ENCODE data around the gene FAM9C. TPM values are rescaled to one million over a fixed set of nuclear protein-coding genes. Genes with fewer than 3 reads are reported as not detected.
"Not testable (repeated sequence)": the region's sequence is repeated elsewhere in the genome, so short reads cannot be mapped to it uniquely, and the experiment has no call there.

Gene FAM9C
- total and polyA plus RNA-seq, 2 donors from 2014 or later: not detected

GRCh38 chrX:13064599-13065143 is 20.3 kb upstream of the FAM9C start:
- no peak overlapping the region for H3K27ac ChIP-seq (ENCODE audit: low read depth in 2 of 2, low read length in 2 of 2)
- no peak overlapping the region for H3K9ac ChIP-seq (ENCODE audit: low read length in 3 of 3)
- no peak for TF ChIP-seq CTCF (IDR thresholded peaks at IDR 0.05; ENCODE audit: borderline replicate concordance, extremely low read depth, insufficient read depth)
- no peaks in the 10 kb centered on the region for H3K9me3 ChIP-seq (ENCODE audit: control insufficient read depth in 2 of 3, insufficient read depth in 1 of 3, low read length in 3 of 3)
- H3K4me3 ChIP-seq (ENCODE audit: low read length in 3 of 3): no peak overlapping the region
- H3K27me3 ChIP-seq (ENCODE audit: control insufficient read depth, insufficient read depth, low read length): no peaks in the 10 kb centered on the region
- H3K36me3 ChIP-seq (ENCODE audit: control insufficient read depth in 2 of 3, insufficient read depth in 3 of 3, low read length in 3 of 3): no peaks in the 10 kb centered on the region
- intact Hi-C loops (cut with DNase I): no loop called here
- DNase-seq: no peak
- no peak for FAIRE-seq
- no peaks in the 10 kb centered on the region for H3K4me1 ChIP-seq (ENCODE audit: control insufficient read depth in 2 of 3, insufficient read depth in 2 of 3, low read depth in 1 of 3, low read length in 3 of 3)

DNA sequence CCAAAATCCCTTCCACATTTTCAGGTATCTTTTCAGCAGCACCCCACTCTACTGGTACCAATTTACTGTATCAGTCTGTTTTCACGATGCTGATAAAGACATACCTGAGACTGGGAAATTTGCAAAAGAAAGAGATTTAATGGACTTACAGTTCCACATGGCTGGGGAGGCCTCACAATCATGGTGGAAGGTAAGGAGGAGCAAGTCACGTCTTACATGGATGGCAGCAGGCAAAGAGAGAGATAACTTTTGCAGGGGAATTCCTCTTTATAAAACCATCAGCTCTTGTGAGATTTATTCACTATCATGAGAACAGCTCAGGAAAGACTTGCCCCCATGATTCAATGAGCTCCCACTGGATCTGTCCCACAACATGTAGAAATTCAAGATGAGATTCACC is 18.7 kb upstream of the FAM9C start:
- FAIRE-seq; H3K4me1 ChIP-seq (ENCODE audit: control insufficient read depth in 2 of 3, insufficient read depth in 2 of 3, low read depth in 1 of 3, low read length in 3 of 3); H3K9ac ChIP-seq (ENCODE audit: low read length in 3 of 3); DNase-seq; H3K27me3 ChIP-seq (ENCODE audit: control insufficient read depth, insufficient read depth, low read length); H3K9me3 ChIP-seq (ENCODE audit: control insufficient read depth in 2 of 3, insufficient read depth in 1 of 3, low read length in 3 of 3); intact Hi-C loops (cut with DNase I); H3K27ac ChIP-seq (ENCODE audit: low read depth in 2 of 2, low read length in 2 of 2); H3K36me3 ChIP-seq (ENCODE audit: control insufficient read depth in 2 of 3, insufficient read depth in 3 of 3, low read length in 3 of 3); H3K4me3 ChIP-seq (ENCODE audit: low read length in 3 of 3): not testable (repeated sequence)

DNA sequence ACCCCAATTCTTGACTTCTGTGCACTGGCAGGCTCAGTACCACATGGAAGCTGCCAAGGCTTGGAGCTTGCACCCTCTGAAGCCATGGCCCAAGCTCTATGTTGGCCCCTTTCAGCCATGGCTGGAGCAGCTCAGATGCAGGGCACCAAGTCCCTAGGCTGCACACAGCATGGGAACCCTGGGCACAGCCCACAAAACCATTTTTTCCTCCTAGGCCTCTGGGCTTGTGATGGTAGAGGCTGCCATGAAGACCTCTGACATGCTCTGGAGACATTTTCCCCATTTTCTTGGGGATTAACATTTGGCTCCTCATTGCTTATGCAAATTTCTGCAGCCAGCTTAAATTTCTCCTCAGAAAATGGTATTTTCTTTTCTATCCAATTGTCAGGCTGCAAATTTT is 17.9 kb upstream of the FAM9C start:
- intact Hi-C loops (cut with DNase I); DNase-seq; H3K4me1 ChIP-seq (ENCODE audit: control insufficient read depth in 2 of 3, insufficient read depth in 2 of 3, low read depth in 1 of 3, low read length in 3 of 3); H3K9ac ChIP-seq (ENCODE audit: low read length in 3 of 3); FAIRE-seq; H3K4me3 ChIP-seq (ENCODE audit: low read length in 3 of 3); H3K9me3 ChIP-seq (ENCODE audit: control insufficient read depth in 2 of 3, insufficient read depth in 1 of 3, low read length in 3 of 3); H3K36me3 ChIP-seq (ENCODE audit: control insufficient read depth in 2 of 3, insufficient read depth in 3 of 3, low read length in 3 of 3); H3K27me3 ChIP-seq (ENCODE audit: control insufficient read depth, insufficient read depth, low read length); H3K27ac ChIP-seq (ENCODE audit: low read depth in 2 of 2, low read length in 2 of 2): not testable (repeated sequence)

GRCh38 chrX:13061215-13061708 is 16.8 kb upstream of the FAM9C start:
- H3K9ac ChIP-seq (ENCODE audit: low read length in 3 of 3); FAIRE-seq; H3K27me3 ChIP-seq (ENCODE audit: control insufficient read depth, insufficient read depth, low read length); H3K27ac ChIP-seq (ENCODE audit: low read depth in 2 of 2, low read length in 2 of 2); intact Hi-C loops (cut with DNase I); H3K4me3 ChIP-seq (ENCODE audit: low read length in 3 of 3); H3K9me3 ChIP-seq (ENCODE audit: control insufficient read depth in 2 of 3, insufficient read depth in 1 of 3, low read length in 3 of 3); H3K4me1 ChIP-seq (ENCODE audit: control insufficient read depth in 2 of 3, insufficient read depth in 2 of 3, low read depth in 1 of 3, low read length in 3 of 3); DNase-seq; H3K36me3 ChIP-seq (ENCODE audit: control insufficient read depth in 2 of 3, insufficient read depth in 3 of 3, low read length in 3 of 3): not testable (repeated sequence)

DNA sequence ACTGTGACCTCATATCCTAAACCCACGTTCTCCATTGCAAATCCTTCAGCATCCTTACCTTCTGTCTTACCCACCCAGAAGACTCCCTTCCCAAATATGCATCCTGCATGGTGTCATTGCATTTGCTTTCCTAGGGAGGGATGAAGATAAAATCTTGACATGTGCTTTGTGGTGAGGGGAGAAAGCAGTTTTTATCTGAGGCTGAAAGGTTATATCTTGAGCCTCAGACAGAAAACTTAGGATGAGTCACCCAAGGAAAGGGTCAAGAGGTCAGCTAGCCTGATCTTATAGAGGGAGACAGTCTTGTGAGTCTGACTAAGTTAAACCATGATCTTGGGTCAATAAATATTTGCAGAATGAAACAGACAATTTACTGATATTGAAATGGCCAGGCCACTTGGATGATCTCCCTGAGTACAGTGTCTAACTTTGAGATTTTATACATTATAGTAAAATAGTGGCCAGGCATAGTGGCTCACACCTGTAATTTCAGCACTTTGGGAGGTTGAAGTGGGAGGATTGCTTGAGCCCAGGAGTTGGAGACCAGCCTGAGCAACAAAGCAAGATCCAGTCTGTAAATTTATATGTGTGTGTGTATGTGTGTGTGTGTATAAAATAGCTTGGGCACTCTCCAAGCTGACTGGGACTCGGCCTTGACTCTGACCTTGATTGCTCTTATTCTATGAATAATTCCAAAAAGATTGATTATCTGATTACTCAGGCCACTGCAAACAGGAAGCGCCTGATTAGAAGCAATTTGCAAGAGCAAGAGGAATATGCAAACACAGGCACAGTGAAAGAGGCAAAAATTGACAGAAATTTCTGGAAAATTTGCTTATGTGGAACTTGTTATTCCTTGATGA is 15.4 kb upstream of the FAM9C start:
- Histone ChIP-seq H3K9me3 (ENCODE audit: control insufficient read depth in 2 of 3, insufficient read depth in 1 of 3, low read length in 3 of 3) (no peaks in the 10 kb centered on the region), H3K36me3 (ENCODE audit: control insufficient read depth in 2 of 3, insufficient read depth in 3 of 3, low read length in 3 of 3) (no peaks in the 10 kb centered on the region), H3K9ac (ENCODE audit: low read length in 3 of 3) (no peak overlapping the region), H3K27me3 (ENCODE audit: control insufficient read depth, insufficient read depth, low read length) (no peaks in the 10 kb centered on the region), H3K27ac (ENCODE audit: low read depth in 2 of 2, low read length in 2 of 2) (no peak overlapping the region), H3K4me3 (ENCODE audit: low read length in 3 of 3) (no peak overlapping the region), H3K4me1 (ENCODE audit: control insufficient read depth in 2 of 3, insufficient read depth in 2 of 3, low read depth in 1 of 3, low read length in 3 of 3) (no peaks in the 10 kb centered on the region)
- intact Hi-C loops (cut with DNase I): no loop called here
- DNase-seq: no peak
- no peak for FAIRE-seq
- no peak for TF ChIP-seq CTCF (IDR thresholded peaks at IDR 0.05; ENCODE audit: borderline replicate concordance, extremely low read depth, insufficient read depth)
